NT2/D1 (cell line): Measurements from ENCODE around the gene RNPS1.

Experiments
- YY1 ChIP-seq: IDR thresholded peaks from 2 replicates; pipeline ENCODE4 v1.6.1; 2011; ENCODE audit not compliant: insufficient read length, insufficient read depth
- ZNF274 ChIP-seq: IDR thresholded peaks from 2 replicates; pipeline ENCODE4 v1.6.1; 2011; ENCODE audit warnings: mild to moderate bottlenecking, low read depth, low read length

DNA sequence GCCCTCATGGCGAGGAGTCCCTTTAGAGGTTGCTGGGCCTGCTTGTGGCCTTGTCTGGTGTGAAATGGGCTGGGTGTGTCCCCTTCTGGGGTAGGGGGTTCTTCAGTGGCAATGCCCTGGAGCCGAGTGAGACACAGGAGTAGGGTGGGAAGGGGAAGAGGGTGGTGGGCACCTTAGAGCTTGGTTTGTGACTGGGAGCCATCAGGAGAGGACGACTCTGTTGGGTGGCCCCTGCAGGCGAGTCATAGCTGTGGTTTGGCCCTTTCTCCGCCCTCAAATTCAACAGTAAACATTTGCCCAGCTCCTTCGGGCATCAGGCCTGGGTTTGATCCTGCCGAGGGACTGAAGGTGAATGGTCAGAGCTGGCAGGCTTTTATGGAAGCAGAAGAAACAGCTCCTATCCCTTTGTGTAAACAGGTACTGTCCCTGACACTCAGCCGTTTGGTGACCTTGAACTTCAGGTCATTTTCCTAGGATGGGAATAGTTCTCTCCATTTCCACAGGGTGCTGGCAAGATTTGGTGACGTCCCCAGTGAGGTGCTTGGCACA lies 41.6 kb downstream of the RNPS1 start:
- TF ChIP-seq ZNF274 (no peak), YY1 (no peak)
